ENCODE data around the gene NIPA2.

DNA sequence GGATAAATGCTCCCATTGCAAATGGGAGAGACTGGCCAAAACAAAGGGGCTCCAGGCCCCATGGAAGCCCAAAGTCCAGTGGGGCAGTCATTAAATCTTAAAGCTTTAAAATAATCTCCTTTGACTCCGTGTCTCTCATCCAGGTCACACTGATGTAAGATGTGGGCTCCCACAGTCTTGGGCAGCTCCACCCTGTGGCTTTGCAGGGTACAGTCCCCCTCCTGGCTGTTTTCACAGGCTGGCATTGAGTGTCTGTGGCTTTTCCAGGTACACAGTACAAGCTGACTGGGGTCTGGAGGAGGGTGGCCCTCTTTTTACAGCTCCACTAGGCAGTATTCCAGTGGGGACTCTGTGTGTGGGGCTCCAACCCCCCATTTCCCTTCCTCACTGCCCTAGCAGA, 45.9 kb downstream of the NIPA2 start:
- TF ChIP-seq POLR2A (IDR thresholded peaks at IDR 0.05; ENCODE audit: control extremely low read depth in 1 of 2, low read depth in 2 of 2, low read length in 2 of 2) (no peak), CBX8 (IDR thresholded peaks at IDR 0.05; ENCODE audit: borderline replicate concordance, low read depth, low read length) (no peak), BCL11A (IDR thresholded peaks at IDR 0.05; ENCODE audit: low read depth in 2 of 2, low read length in 2 of 2) (no peak)

Data from H1 (cell line).